Stimulated activated naive B cell treated with anti-CD40 and anti-IgM and Interleukin-4, amounts not matched to agents 10 μg/mL and 1 μg/mL and 100 μg/mL, for 72 hours (primary cell): ENCODE measurements around the gene DHX57.
A peak's percentile ranks its signal among the peaks of the same experiment; 100 is the strongest.

ENCODE experiments used
- ATAC-seq, 2 donors: fragments of 150-1000 bp; cut with Tn5 transposase; replicated peaks; 2 replicates each; pipeline ENCODE4 v1.10.0; 2021; ENCODE audit warnings: moderate library complexity in 1 of 2
- DNase-seq: peaks from one replicate; pipeline ENCODE4 v3.0.0; 2021
- H3K27ac Mint-ChIP-seq: one replicate; pipeline ENCODE4 v1.8.0; 2022; ENCODE audit warnings: mild to moderate bottlenecking, mixed read lengths
- H3K27me3 Mint-ChIP-seq, 2 donors: one replicate each; pipeline ENCODE4 v1.8.0; 2022; ENCODE audit warnings: mixed read lengths in 2 of 2
- H3K36me3 Mint-ChIP-seq, 2 donors: one replicate each; pipeline ENCODE4 v1.8.0; 2022; ENCODE audit warnings: mixed read lengths in 2 of 2, mild to moderate bottlenecking in 1 of 2
- H3K4me1 Mint-ChIP-seq, 2 donors: one replicate each; pipeline ENCODE4 v1.8.0; 2022; ENCODE audit warnings: mixed read lengths in 2 of 2, mild to moderate bottlenecking in 1 of 2
- H3K4me3 Mint-ChIP-seq, 2 donors: one replicate each; pipeline ENCODE4 v1.8.0; 2022; ENCODE audit warnings: mild to moderate bottlenecking in 2 of 2, mixed read lengths in 2 of 2, moderate library complexity in 1 of 2
- H3K9me3 Mint-ChIP-seq, 2 donors: one replicate each; pipeline ENCODE4 v1.8.0; 2022; ENCODE audit warnings: mixed read lengths in 2 of 2, mild to moderate bottlenecking in 1 of 2

DHX57 gene

GRCh38 chr2:38875576-38876367 is at the start of gene DHX57, which contains the start of gene MORN2:
Gene DHX57, minus strand, starts transcription at chr2:38875934. Its CDS starts 7,529 bp downstream, at chr2:38868405.
Gene MORN2, plus strand, starts transcription at chr2:38875976.
- Mint-ChIP-seq H3K4me3 (peak within 1 kb of the TSS; percentile 95 to 97), H3K4me1 (peaks cover 15 to 20% of the 10 kb centered on the region in 2 donors), H3K9me3 (peaks cover 0 to 2% of the 10 kb centered on the region in 2 donors), H3K36me3 (peaks cover 20 to 27% of the 10 kb centered on the region in 2 donors), H3K27ac (peak within 1 kb of the TSS; percentile 98), H3K27me3 (no peaks in the 10 kb centered on the region)
- peak; percentile 99 for ATAC-seq
- DNase-seq: peak; percentile 75

GRCh38 chr2:38922902-38923301 is 47.2 kb upstream of the DHX57 start:
- H3K27ac Mint-ChIP-seq: no peak overlapping the region
- no peak overlapping the region for H3K4me3 Mint-ChIP-seq
- H3K4me1 Mint-ChIP-seq: peaks cover 3 to 6% of the 10 kb centered on the region in 2 donors
- H3K27me3 Mint-ChIP-seq: peaks cover 6 to 9% of the 10 kb centered on the region in 2 donors
- ATAC-seq (no peak), DNase-seq (no peak)
- no peaks in the 10 kb centered on the region for H3K9me3 Mint-ChIP-seq
- H3K36me3 Mint-ChIP-seq: no peaks in the 10 kb centered on the region

- H3K4me1 Mint-ChIP-seq: peaks cover 3 to 6% of the 10 kb centered on the region in 2 donors
- no peak for ATAC-seq
- DNase-seq: no peak
- H3K4me3 Mint-ChIP-seq: no peak overlapping the region
- no peaks in the 10 kb centered on the region for H3K9me3 Mint-ChIP-seq
- no peak overlapping the region for H3K27ac Mint-ChIP-seq
- peaks cover 6 to 9% of the 10 kb centered on the region in 2 donors for H3K27me3 Mint-ChIP-seq
- H3K36me3 Mint-ChIP-seq: no peaks in the 10 kb centered on the region
Measured at GRCh38 chr2:38922389-38922788, 46.7 kb upstream of the DHX57 start.

GRCh38 chr2:38912619-38913018 is 36.9 kb upstream of the DHX57 start:
- Mint-ChIP-seq H3K9me3 (no peaks in the 10 kb centered on the region), H3K4me3 (no peak overlapping the region), H3K27me3 (no peaks in the 10 kb centered on the region), H3K4me1 (peaks cover 5 to 12% of the 10 kb centered on the region in 2 donors), H3K36me3 (no peaks in the 10 kb centered on the region), H3K27ac (no peak overlapping the region)
- DNase-seq (no peak), ATAC-seq (no peak)

- no peak overlapping the region for H3K27ac Mint-ChIP-seq
- H3K36me3 Mint-ChIP-seq: no peaks in the 10 kb centered on the region
- H3K9me3 Mint-ChIP-seq: no peaks in the 10 kb centered on the region
- peaks cover 5 to 12% of the 10 kb centered on the region in 2 donors for H3K4me1 Mint-ChIP-seq
- ATAC-seq: no peak
- H3K27me3 Mint-ChIP-seq: no peaks in the 10 kb centered on the region
- DNase-seq: no peak
- H3K4me3 Mint-ChIP-seq: no peak overlapping the region
Measured at GRCh38 chr2:38911191-38911590, 35.5 kb upstream of the DHX57 start.

- ATAC-seq: no peak
- DNase-seq: no peak
- H3K4me1 Mint-ChIP-seq: peaks cover 5 to 12% of the 10 kb centered on the region in 2 donors
- H3K9me3 Mint-ChIP-seq: no peaks in the 10 kb centered on the region
- no peaks in the 10 kb centered on the region for H3K27me3 Mint-ChIP-seq
- no peak overlapping the region for H3K27ac Mint-ChIP-seq
- no peaks in the 10 kb centered on the region for H3K36me3 Mint-ChIP-seq
- no peak overlapping the region for H3K4me3 Mint-ChIP-seq
Measured at GRCh38 chr2:38909872-38910271, 34.1 kb upstream of the DHX57 start.

GRCh38 chr2:38907743-38908562 is 32.2 kb upstream of the DHX57 start:
- DNase-seq (no peak), ATAC-seq (peak; percentile 81 to 92)
- no peaks in the 10 kb centered on the region for H3K27me3 Mint-ChIP-seq
- H3K4me1 Mint-ChIP-seq: peaks cover 5 to 12% of the 10 kb centered on the region in 2 donors
- no peaks in the 10 kb centered on the region for H3K9me3 Mint-ChIP-seq
- peak overlapping the region in 1 of 2 donors; percentile 30 for H3K4me3 Mint-ChIP-seq
- H3K36me3 Mint-ChIP-seq: no peaks in the 10 kb centered on the region
- H3K27ac Mint-ChIP-seq: no peak overlapping the region

- DNase-seq (no peak), ATAC-seq (no peak)
- Mint-ChIP-seq H3K36me3 (no peaks in the 10 kb centered on the region), H3K9me3 (no peaks in the 10 kb centered on the region), H3K27ac (no peak overlapping the region), H3K4me1 (peaks cover 5 to 12% of the 10 kb centered on the region in 2 donors), H3K27me3 (no peaks in the 10 kb centered on the region), H3K4me3 (no peak overlapping the region)
Measured at GRCh38 chr2:38907242-38907641, 31.5 kb upstream of the DHX57 start.

GRCh38 chr2:38905251-38905650 is 29.5 kb upstream of the DHX57 start:
- DNase-seq (no peak), ATAC-seq (peak in 1 of 2 donors; percentile 32)
- no peak overlapping the region for H3K4me3 Mint-ChIP-seq
- H3K4me1 Mint-ChIP-seq: peaks cover 5 to 12% of the 10 kb centered on the region in 2 donors
- H3K9me3 Mint-ChIP-seq: no peaks in the 10 kb centered on the region
- no peaks in the 10 kb centered on the region for H3K27me3 Mint-ChIP-seq
- H3K36me3 Mint-ChIP-seq: no peaks in the 10 kb centered on the region
- H3K27ac Mint-ChIP-seq: no peak overlapping the region

GRCh38 chr2:38900726-38901125 is 25.0 kb upstream of the DHX57 start:
- DNase-seq (no peak), ATAC-seq (no peak)

GRCh38 chr2:38898256-38898655 is 22.5 kb upstream of the DHX57 start:
- Mint-ChIP-seq H3K4me3 (no peak overlapping the region), H3K4me1 (no peaks in the 10 kb centered on the region), H3K9me3 (no peaks in the 10 kb centered on the region), H3K27ac (no peak overlapping the region), H3K27me3 (peaks cover 0 to 6% of the 10 kb centered on the region in 2 donors), H3K36me3 (peaks cover 0 to 2% of the 10 kb centered on the region in 2 donors)
- ATAC-seq (no peak), DNase-seq (no peak)

More at GRCh38 chr2:38900726-38901125, 25.0 kb upstream of the DHX57 start:
- H3K36me3 Mint-ChIP-seq: peaks cover 0 to 2% of the 10 kb centered on the region in 2 donors
- H3K9me3 Mint-ChIP-seq: no peaks in the 10 kb centered on the region
- H3K4me1 Mint-ChIP-seq: no peaks in the 10 kb centered on the region
- no peak overlapping the region for H3K27ac Mint-ChIP-seq
- no peak overlapping the region for H3K4me3 Mint-ChIP-seq
- H3K27me3 Mint-ChIP-seq: peaks cover 0 to 6% of the 10 kb centered on the region in 2 donors

- H3K4me1 Mint-ChIP-seq: peaks cover 2 to 8% of the 10 kb centered on the region in 2 donors
- ATAC-seq (peak; percentile 22 to 49), DNase-seq (no peak)
- H3K36me3 Mint-ChIP-seq: peaks cover 0 to 2% of the 10 kb centered on the region in 2 donors
- H3K9me3 Mint-ChIP-seq: no peaks in the 10 kb centered on the region
- no peak overlapping the region for H3K4me3 Mint-ChIP-seq
- H3K27me3 Mint-ChIP-seq: peaks cover 0 to 3% of the 10 kb centered on the region in 2 donors
- no peak overlapping the region for H3K27ac Mint-ChIP-seq
Measured at GRCh38 chr2:38892819-38893218, 17.1 kb upstream of the DHX57 start.

GRCh38 chr2:38889575-38889974 is 13.8 kb upstream of the DHX57 start, which contains the start of gene ARHGEF33:
Gene ARHGEF33, plus strand, starts transcription at chr2:38889875. Its CDS starts 29,573 bp downstream, at chr2:38919448.
- Mint-ChIP-seq H3K27me3 (no peaks in the 10 kb centered on the region), H3K4me1 (peaks cover 5 to 15% of the 10 kb centered on the region in 2 donors), H3K9me3 (no peaks in the 10 kb centered on the region), H3K27ac (no peak within 1 kb of the TSS), H3K4me3 (no peak within 1 kb of the TSS), H3K36me3 (no peaks in the 10 kb centered on the region)
- no peak for ATAC-seq
- DNase-seq: no peak

GRCh38 chr2:38889045-38889444 is 13.3 kb upstream of the DHX57 start:
- Mint-ChIP-seq H3K36me3 (no peaks in the 10 kb centered on the region), H3K9me3 (no peaks in the 10 kb centered on the region), H3K27ac (no peak overlapping the region), H3K4me3 (no peak overlapping the region), H3K27me3 (no peaks in the 10 kb centered on the region), H3K4me1 (peaks cover 5 to 15% of the 10 kb centered on the region in 2 donors)
- ATAC-seq (no peak), DNase-seq (no peak)
